T-cell (primary cell): ENCODE results near the gene SLF2. TPM values are rescaled to one million over a fixed set of nuclear protein-coding genes. Genes with fewer than 3 reads are reported as not detected.
A peak's percentile ranks its signal among the peaks of the same experiment; 100 is the strongest.
"Not testable (repeated sequence)": the region's sequence is repeated elsewhere in the genome, so short reads cannot be mapped to it uniquely, and the experiment has no call there.

Experiments
- ATAC-seq, 4 experiments: fragments of 200-7000 bp in 3 of 4; fragments of 150-1000 bp in 1 of 4; cut with Tn5 transposase; replicated peaks in 1 of 4; 1 replicate in 3 of 4; 2 replicates in 1 of 4; pipeline ENCODE4 v1.10.0; 2021; ENCODE audit warnings: moderate library complexity in 3 of 4, mild to moderate bottlenecking in 2 of 4, moderate number of reproducible peaks in 1 of 4
- CTCF ChIA-PET, 2 donors: fragments of 300-600 bp; sonication (Branson Sonifier 250); formaldehyde crosslinking; loops; one replicate each; lab custom pipeline; 2022; ENCODE audit warnings: antibody characterized with exemption in 2 of 2; lab: Charles Lee
- POLR2A ChIA-PET, 2 donors: fragments of 300-600 bp; sonication (Branson Sonifier 250); formaldehyde crosslinking; loops; one replicate each; lab custom pipeline; 2022; ENCODE audit warnings: antibody characterized with exemption in 2 of 2; lab: Charles Lee
- DNase-seq, 35 experiments: peaks; one replicate each; pipeline versions ENCODE4 v3.0.0 to v3.0.0-alpha.2; 2013 to 2023
- H3K27ac ChIP-seq: one replicate; pipeline ENCODE4 v1.5.1; 2013; ENCODE audit warnings: low read length
- H3K27me3 ChIP-seq, 2 experiments: replicated peaks in 1 of 2; 1 replicate in 1 of 2; 2 replicates in 1 of 2; pipeline versions ENCODE4 v1.6.1 to v1.7.0; 2013; ENCODE audit warnings: low read length in 1 of 2, mixed read lengths in 1 of 2; ENCODE audit not compliant: control insufficient read depth in 2 of 2, insufficient read depth in 2 of 2; ENCODE audit errors: extremely low read depth in 1 of 2
- H3K36me3 ChIP-seq, 2 donors: 1 replicate in 1 of 2; 2 replicates in 1 of 2; pipeline versions ENCODE4 v1.6.1 to v1.7.0; 2013; ENCODE audit warnings: low read length in 1 of 2; ENCODE audit not compliant: control insufficient read depth in 2 of 2, insufficient read depth in 1 of 2; ENCODE audit errors: extremely low read depth in 1 of 2
- H3K4me1 ChIP-seq, 2 experiments: 1 replicate in 1 of 2; 2 replicates in 1 of 2; pipeline versions ENCODE4 v1.6.1 to v1.7.0; 2013; ENCODE audit warnings: low read length in 2 of 2, mixed read lengths in 1 of 2; ENCODE audit not compliant: insufficient read depth in 2 of 2, control insufficient read depth in 1 of 2; ENCODE audit errors: extremely low read depth in 1 of 2
- H3K4me3 ChIP-seq, 2 donors: 1 replicate in 1 of 2; 2 replicates in 1 of 2; pipeline versions ENCODE4 v1.5.1 to v1.7.0; 2013; ENCODE audit warnings: mild to moderate bottlenecking in 2 of 2, low read length in 1 of 2, moderate library complexity in 1 of 2; ENCODE audit not compliant: control insufficient read depth in 1 of 2; ENCODE audit errors: extremely low read depth in 1 of 2
- H3K9me3 ChIP-seq: 2 replicates; pipeline ENCODE4 v1.7.0; 2013
- H3K27ac Mint-ChIP-seq, 2 donors: one replicate each; pipeline ENCODE4 v1.8.0; 2020 to 2021; ENCODE audit warnings: mild to moderate bottlenecking in 2 of 2, mixed read lengths in 2 of 2
- H3K27me3 Mint-ChIP-seq, 2 donors: one replicate each; pipeline ENCODE4 v1.8.0; 2021 to 2022; ENCODE audit warnings: mixed read lengths in 2 of 2
- H3K36me3 Mint-ChIP-seq: one replicate; pipeline ENCODE4 v1.8.0; 2021; ENCODE audit warnings: mixed read lengths
- H3K4me1 Mint-ChIP-seq, 3 donors: one replicate each; pipeline ENCODE4 v1.8.0; 2020 to 2022; ENCODE audit warnings: mixed read lengths in 3 of 3, mild to moderate bottlenecking in 1 of 3
- H3K4me3 Mint-ChIP-seq, 3 donors: one replicate each; pipeline ENCODE4 v1.8.0; 2020 to 2022; ENCODE audit warnings: mild to moderate bottlenecking in 3 of 3, mixed read lengths in 3 of 3, moderate library complexity in 3 of 3
- H3K9me3 Mint-ChIP-seq, 3 donors: one replicate each; pipeline ENCODE4 v1.8.0; 2020 to 2022; ENCODE audit warnings: mixed read lengths in 3 of 3
- WGBS: methylation state at CpG from one replicate; pipeline ENCODE4 v1.1.5; 2013; ENCODE audit warnings: missing lambda C conversion rate; ENCODE audit not compliant: insufficient coverage; 5-methylcytosine and 5-hydroxymethylcytosine counted together
- total RNA-seq, 35 experiments: library from RNA in 6 of 35; stranded (reverse) in 6 of 35; fragments of 120-200 nt in 1 of 35; gene quantifications; one replicate each; pipeline versions ENCODE4 v1.2.1 to v1.2.4 and lab custom pipeline; 2013 to 2026

The SLF2 gene
- total RNA-seq, 5 donors from 2014 or later (not counting 1 experiment from before 2014, with no cell fraction given): 20.0 to 43.0 (median 31.3) TPM

DNA sequence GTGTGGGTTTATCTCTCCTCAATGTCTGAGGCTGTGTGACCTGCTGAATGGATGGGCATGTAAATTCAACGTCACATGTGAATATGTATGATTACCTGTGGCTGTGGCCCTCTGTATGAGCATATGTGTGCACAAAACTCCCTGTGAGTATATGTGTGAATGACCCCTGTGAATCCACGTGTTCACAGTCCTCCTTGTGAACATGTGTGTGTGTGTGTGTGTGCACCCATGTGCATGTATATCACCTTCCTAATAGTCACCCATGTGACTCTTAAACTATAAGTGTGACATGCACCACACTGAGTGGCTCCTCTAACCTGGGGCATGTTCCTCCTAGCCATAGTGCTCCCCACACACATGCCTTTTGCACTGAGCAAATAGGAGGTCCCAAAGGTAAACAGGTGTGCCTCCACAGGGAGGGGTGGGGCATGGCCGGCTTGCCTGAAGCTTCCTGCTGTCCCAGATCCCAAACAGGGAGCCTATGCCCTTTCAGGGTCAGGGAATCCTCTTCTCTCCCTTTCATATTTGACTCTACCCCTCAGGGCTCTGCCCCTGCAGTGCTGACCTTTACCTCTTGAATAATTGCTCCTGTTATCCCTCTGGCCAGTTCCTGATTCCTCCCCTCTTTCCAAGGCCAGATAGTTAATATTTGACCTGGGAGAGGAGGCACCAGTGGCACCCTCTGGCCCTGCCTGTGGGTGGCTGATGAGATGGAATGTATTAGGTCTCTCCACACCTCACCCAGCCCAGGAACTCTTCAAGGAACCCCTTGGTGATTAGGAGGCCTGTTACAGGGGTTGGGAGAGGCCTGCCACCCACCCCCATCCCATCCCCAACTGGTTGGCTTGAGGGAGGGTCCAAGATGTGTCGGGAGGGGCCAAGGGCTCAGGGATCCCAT lies 58.4 kb downstream of the SLF2 start:
- H3K36me3 ChIP-seq: no peaks in the 10 kb centered on the region
- ChIA-PET CTCF (no interaction called here), POLR2A (no interaction called here)
- WGBS: 73% methylated on average over 2 of the region's 4 CpGs
- H3K4me3 ChIP-seq: no peak overlapping the region
- peaks cover 0 to 4% of the 10 kb centered on the region in 2 donors for H3K27me3 Mint-ChIP-seq
- H3K36me3 Mint-ChIP-seq: peaks cover 4% of the 10 kb centered on the region
- DNase-seq: no peak
- H3K4me1 Mint-ChIP-seq: peaks cover 8 to 18% (median 12%) of the 10 kb centered on the region in 3 donors
- H3K9me3 ChIP-seq: no peaks in the 10 kb centered on the region
- H3K4me3 Mint-ChIP-seq: peak overlapping the region; percentile 46 to 70 (median 58)
- H3K27ac ChIP-seq: no peak overlapping the region
- peaks cover 3 to 14% of the 10 kb centered on the region in 2 experiments for H3K4me1 ChIP-seq
- H3K9me3 Mint-ChIP-seq: no peaks in the 10 kb centered on the region
- no peak overlapping the region for H3K27ac Mint-ChIP-seq
- H3K27me3 ChIP-seq: peaks cover 0 to 11% of the 10 kb centered on the region in 2 experiments
- no peak for ATAC-seq

DNA sequence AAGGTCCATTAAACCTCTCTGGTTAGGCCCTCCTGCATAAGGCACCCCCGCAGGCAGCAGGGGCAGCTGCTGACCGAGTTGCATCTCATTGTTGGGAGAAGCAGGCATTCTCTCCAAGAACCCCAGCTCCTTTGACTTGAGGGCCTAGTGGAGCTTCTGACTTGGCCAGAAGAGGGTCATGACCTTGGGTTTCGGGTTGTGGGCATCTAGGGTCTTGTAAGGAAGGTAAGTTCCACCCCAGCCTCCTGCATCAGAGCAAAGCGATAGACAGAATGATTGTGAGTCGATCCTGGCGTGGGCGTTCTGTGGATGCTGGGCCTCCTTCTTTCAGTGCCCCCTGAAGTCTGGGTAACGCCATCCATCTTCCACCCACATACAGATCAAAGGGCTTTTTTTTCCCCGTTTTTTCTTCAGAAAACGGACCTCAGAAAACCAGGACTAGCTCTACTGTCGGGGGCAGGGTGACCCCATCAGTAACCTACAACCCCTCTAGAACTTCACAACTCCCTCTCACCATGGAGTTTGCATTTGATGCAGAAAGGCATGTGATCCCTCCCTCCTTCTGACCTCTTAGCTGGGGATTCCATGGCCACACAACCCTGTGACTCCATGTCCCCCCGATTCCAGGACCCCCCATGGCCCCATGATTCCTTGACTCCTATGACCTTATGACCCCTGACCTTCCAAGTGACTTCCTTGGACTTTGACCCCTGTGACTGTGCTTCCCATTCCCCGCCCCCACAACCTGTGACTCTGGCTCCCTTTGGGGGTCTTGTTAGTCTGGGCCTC lies 59.5 kb downstream of the SLF2 start:
- Mint-ChIP-seq H3K36me3 (peaks cover 4% of the 10 kb centered on the region), H3K4me1 (peaks cover 8 to 18% (median 12%) of the 10 kb centered on the region in 3 donors), H3K9me3 (no peaks in the 10 kb centered on the region), H3K27me3 (peaks cover 0 to 4% of the 10 kb centered on the region in 2 donors), H3K4me3 (no peak overlapping the region), H3K27ac (no peak overlapping the region)
- no peaks in the 10 kb centered on the region for H3K9me3 ChIP-seq
- peaks cover 0 to 11% of the 10 kb centered on the region in 2 experiments for H3K27me3 ChIP-seq
- no peak for DNase-seq
- ATAC-seq: no peak
- POLR2A ChIA-PET: no interaction called here
- CTCF ChIA-PET: no interaction called here
- 69% methylated on average over 9 of the region's 13 CpGs for WGBS
- no peak overlapping the region for H3K27ac ChIP-seq
- peaks cover 3 to 14% of the 10 kb centered on the region in 2 experiments for H3K4me1 ChIP-seq
- no peaks in the 10 kb centered on the region for H3K36me3 ChIP-seq
- no peak overlapping the region for H3K4me3 ChIP-seq

DNA sequence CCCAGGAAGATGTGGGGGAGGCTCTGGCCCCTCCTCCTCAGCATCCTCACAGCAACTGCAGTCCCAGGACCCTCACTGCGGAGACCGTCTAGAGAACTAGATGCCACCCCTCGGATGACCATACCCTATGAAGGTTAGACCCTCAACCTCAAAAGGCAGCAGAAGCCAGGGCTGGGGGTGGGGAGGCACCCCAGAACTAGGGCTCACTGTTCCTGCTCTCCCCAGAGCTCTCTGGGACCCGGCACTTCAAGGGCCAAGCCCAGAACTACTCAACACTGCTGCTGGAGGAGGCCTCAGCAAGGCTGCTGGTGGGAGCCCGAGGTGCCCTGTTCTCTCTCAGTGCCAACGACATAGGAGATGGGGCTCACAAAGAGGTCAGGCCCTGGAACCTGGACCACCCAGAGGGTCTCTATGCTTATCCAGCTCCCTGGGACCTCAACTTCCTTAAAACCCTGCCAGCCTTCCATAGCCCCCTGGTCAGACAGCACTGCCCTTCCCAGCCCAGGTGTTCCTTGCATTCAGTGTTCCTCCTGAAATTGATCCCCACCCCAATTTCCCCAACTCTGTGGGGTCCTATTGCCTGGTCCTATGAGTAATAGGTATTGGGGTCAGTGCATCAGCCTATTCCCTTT lies 60.3 kb downstream of the SLF2 start:
- peaks cover 0 to 4% of the 10 kb centered on the region in 2 donors for H3K27me3 Mint-ChIP-seq
- H3K9me3 Mint-ChIP-seq: no peaks in the 10 kb centered on the region
- DNase-seq: no peak
- peaks cover 4% of the 10 kb centered on the region for H3K36me3 Mint-ChIP-seq
- peaks cover 8 to 18% (median 12%) of the 10 kb centered on the region in 3 donors for H3K4me1 Mint-ChIP-seq
- no peak for ATAC-seq
- no peak overlapping the region for H3K27ac Mint-ChIP-seq
- H3K36me3 ChIP-seq: peaks cover 0 to 5% of the 10 kb centered on the region in 2 donors
- H3K27ac ChIP-seq: no peak overlapping the region
- H3K4me1 ChIP-seq: peaks cover 3 to 14% of the 10 kb centered on the region in 2 experiments
- H3K9me3 ChIP-seq: no peaks in the 10 kb centered on the region
- H3K4me3 Mint-ChIP-seq: no peak overlapping the region
- peaks cover 0 to 11% of the 10 kb centered on the region in 2 experiments for H3K27me3 ChIP-seq
- no peak overlapping the region for H3K4me3 ChIP-seq
- ChIA-PET CTCF (no interaction called here), POLR2A (no interaction called here)
- 84% methylated on average over 3 of the region's 6 CpGs for WGBS

GRCh38 chr10:100975397-100975796 lies 62.6 kb downstream of the SLF2 start:
- H3K4me3 Mint-ChIP-seq, H3K9me3 ChIP-seq, H3K27me3 ChIP-seq, H3K4me1 ChIP-seq, H3K27me3 Mint-ChIP-seq, CTCF ChIA-PET, H3K9me3 Mint-ChIP-seq, H3K4me1 Mint-ChIP-seq, H3K4me3 ChIP-seq, H3K27ac ChIP-seq, H3K27ac Mint-ChIP-seq, DNase-seq, POLR2A ChIA-PET, H3K36me3 Mint-ChIP-seq, ATAC-seq: not testable (repeated sequence)
- WGBS: 92% methylated on average over 4 of the region's 8 CpGs
- peaks cover 9 to 11% of the 10 kb centered on the region in 2 donors for H3K36me3 ChIP-seq

DNA sequence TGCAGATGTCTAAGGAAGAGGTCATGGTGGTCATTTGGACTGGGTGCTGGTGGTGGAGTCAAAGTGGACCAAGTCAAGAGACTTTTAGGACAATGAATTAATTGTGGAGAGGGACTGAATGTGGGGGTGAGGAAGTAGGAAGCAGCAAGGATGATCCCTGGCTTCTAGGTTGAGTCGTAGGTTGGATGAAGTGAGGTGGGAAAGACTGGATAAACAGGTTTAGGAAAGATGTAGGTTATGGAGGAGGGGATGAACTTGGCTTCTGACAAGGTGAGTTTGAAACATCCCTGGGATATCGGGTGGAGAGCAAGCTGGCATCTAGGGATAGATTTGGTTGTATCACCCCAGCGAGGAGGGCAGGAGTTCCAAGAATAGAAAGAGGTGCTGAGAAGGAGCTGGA lies 64.1 kb downstream of the SLF2 start:
- ATAC-seq (no peak), DNase-seq (no peak)
- peaks cover 14% of the 10 kb centered on the region for H3K36me3 Mint-ChIP-seq
- no peaks in the 10 kb centered on the region for H3K9me3 Mint-ChIP-seq
- ChIA-PET POLR2A (interaction anchor here in 1 of 2 donors (0.6 kb wide), 2 partner anchors 62 to 132 kb away, joined by 4 read pairs; no protein-coding TSS in a partner anchor), CTCF (interaction anchor here in 1 of 2 donors (0.6 to 1.5 kb wide), 2 partner anchors 15 to 21 kb away, joined by 3 to 6 read pairs; no protein-coding TSS in a partner anchor)
- Histone ChIP-seq H3K27me3 (no peaks in the 10 kb centered on the region), H3K9me3 (no peaks in the 10 kb centered on the region), H3K36me3 (peaks cover 17 to 21% of the 10 kb centered on the region in 2 donors), H3K27ac (no peak overlapping the region), H3K4me3 (no peak overlapping the region), H3K4me1 (no peaks in the 10 kb centered on the region)
- 85% methylated on average over 3 of the region's 3 CpGs for WGBS
- no peaks in the 10 kb centered on the region for H3K27me3 Mint-ChIP-seq
- no peak overlapping the region for H3K27ac Mint-ChIP-seq
- H3K4me3 Mint-ChIP-seq: no peak overlapping the region
- H3K4me1 Mint-ChIP-seq: no peaks in the 10 kb centered on the region

GRCh38 chr10:100977436-100977835 lies 64.7 kb downstream of the SLF2 start:
- Histone ChIP-seq H3K27me3 (no peaks in the 10 kb centered on the region), H3K4me3 (no peak overlapping the region), H3K4me1 (no peaks in the 10 kb centered on the region), H3K9me3 (no peaks in the 10 kb centered on the region), H3K27ac (no peak overlapping the region), H3K36me3 (peaks cover 17 to 21% of the 10 kb centered on the region in 2 donors)
- WGBS: 100% methylated on average over 1 of the region's 6 CpGs
- no peak for ATAC-seq
- Mint-ChIP-seq H3K27ac (no peak overlapping the region), H3K36me3 (peaks cover 20% of the 10 kb centered on the region), H3K4me1 (no peaks in the 10 kb centered on the region), H3K27me3 (no peaks in the 10 kb centered on the region), H3K9me3 (no peaks in the 10 kb centered on the region), H3K4me3 (no peak overlapping the region)
- POLR2A ChIA-PET: no interaction called here
- CTCF ChIA-PET: interaction anchor here in 1 of 2 donors (1.5 kb wide), 1 partner anchor 20 kb away, joined by 3 read pairs; no protein-coding TSS in a partner anchor
- no peak for DNase-seq
